ENCODE results near the gene CDHR5.

- TF ChIP-seq CTCF (IDR thresholded peaks at IDR 0.05) (no peak), POLR2A (IDR thresholded peaks at IDR 0.05) (no peak)
These were observed 57.6 kb downstream of the CDHR5 start for GRCh38 chr11:567011-567628.
